ENCODE results near the gene AOX1.
"Not testable (repeated sequence)": the region's sequence is repeated elsewhere in the genome, so short reads cannot be mapped to it uniquely, and the experiment has no call there.

Gene AOX1

DNA sequence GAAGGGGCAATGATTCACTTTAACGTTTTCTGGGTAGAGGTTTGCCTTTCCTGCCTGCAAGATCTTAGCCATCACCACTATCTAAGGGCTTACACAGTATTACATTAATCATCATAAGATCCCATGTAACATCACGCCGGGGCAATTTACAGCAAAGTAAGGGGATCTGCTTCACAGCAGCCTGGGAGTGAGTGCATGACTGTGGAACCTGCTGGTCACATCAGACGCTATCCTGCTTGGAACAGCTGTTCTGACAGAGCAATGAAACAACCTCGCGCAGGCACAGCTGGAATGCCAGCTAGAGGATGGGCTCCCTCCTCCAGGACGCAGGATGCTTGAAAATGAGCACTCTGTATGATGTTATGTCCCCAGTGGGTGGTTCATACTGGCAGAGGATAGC lies 89.0 kb downstream of the AOX1 start:
- H3K4me3 ChIP-seq (ENCODE audit: low read depth, low read length): no peak overlapping the region
- TF ChIP-seq, protein P1, sequence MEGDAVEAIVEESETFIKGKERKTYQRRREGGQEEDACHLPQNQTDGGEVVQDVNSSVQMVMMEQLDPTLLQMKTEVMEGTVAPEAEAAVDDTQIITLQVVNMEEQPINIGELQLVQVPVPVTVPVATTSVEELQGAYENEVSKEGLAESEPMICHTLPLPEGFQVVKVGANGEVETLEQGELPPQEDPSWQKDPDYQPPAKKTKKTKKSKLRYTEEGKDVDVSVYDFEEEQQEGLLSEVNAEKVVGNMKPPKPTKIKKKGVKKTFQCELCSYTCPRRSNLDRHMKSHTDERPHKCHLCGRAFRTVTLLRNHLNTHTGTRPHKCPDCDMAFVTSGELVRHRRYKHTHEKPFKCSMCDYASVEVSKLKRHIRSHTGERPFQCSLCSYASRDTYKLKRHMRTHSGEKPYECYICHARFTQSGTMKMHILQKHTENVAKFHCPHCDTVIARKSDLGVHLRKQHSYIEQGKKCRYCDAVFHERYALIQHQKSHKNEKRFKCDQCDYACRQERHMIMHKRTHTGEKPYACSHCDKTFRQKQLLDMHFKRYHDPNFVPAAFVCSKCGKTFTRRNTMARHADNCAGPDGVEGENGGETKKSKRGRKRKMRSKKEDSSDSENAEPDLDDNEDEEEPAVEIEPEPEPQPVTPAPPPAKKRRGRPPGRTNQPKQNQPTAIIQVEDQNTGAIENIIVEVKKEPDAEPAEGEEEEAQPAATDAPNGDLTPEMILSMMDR (IDR thresholded peaks at IDR 0.05; ENCODE audit: low read depth, low read length): no peak

DNA sequence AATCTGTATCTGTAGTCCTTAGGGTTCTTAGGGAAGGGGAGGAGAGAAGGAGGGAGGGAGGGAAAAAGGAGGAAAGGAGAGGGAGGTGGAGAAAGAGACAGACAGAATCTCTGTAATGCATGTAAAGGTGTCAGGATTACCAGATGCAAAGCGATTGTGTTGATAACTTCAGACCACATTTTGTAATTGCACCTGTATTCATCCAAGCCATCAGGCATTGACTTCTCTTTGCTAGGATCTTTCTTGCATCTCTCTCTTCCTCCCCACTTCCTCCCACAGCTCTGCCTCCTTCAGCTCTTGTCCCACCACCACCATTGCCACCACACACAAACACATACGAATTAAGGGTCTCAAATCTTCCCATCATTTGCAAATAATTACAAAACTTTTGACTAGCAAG lies 91.4 kb downstream of the AOX1 start:
- TF ChIP-seq, protein P1 (IDR thresholded peaks at IDR 0.05; ENCODE audit: low read depth, low read length): no peak
- no peak overlapping the region for H3K4me3 ChIP-seq (ENCODE audit: low read depth, low read length)

DNA sequence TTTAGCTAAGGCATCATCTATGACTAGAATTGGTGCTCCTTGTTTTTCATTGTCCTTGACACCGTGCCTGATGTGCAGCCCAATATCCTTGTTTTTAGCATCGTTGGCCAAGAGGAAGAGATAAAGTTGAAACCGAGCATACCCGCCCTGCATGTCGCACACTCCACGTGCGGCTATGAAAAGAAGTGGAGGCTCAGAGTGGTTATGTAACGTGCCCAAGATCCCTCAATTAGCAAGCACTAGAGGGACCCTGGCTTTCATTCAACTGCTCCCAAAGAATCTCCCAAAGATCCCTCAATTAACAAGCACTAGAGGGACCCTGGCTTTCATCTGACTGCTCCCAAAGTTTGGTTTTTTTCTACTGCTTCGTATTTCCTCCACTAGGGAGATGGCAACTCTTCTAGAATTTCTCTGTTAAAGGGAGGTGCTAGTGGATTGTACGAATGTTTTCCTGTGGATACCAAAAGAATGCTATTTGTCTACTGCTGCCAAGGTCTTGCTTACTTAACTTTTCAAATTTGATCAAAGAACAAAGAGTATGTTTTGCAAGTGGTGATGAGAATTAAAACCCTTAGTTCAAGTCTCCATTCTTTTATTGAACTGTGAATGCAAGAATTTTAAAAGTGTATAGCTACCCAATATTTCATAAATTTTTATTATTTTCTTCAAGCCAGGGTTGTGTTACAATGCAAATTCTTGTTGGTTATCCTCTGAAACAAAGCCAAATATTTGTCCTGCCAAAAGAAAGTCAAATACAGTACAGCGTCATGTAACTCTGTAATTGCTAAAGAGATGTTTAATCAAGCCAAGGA lies 92.1 kb downstream of the AOX1 start:
- no peak overlapping the region for H3K4me3 ChIP-seq (ENCODE audit: low read depth, low read length)
- TF ChIP-seq, protein P1 (IDR thresholded peaks at IDR 0.05; ENCODE audit: low read depth, low read length): no peak

DNA sequence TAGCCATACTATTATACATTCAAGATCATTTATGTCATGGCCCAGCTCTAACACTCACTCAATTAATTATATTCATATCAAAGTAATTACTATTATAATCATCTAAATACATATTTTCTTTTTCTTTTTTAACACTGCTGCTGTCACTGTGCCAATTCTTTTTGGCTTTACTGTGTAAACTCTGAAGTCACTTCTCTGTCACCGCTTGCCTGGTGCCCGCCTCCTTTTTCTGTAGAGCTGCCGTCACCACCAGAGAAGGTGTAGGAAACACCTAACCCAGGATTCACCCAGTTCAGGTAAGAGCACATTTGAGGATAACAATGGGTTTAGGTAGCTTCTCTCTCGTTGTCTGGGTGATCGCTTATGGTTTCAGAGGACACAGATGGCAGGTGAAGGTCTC lies 93.3 kb downstream of the AOX1 start:
- TF ChIP-seq, protein P1 (IDR thresholded peaks at IDR 0.05; ENCODE audit: low read depth, low read length): no peak
- H3K4me3 ChIP-seq (ENCODE audit: low read depth, low read length): no peak overlapping the region

DNA sequence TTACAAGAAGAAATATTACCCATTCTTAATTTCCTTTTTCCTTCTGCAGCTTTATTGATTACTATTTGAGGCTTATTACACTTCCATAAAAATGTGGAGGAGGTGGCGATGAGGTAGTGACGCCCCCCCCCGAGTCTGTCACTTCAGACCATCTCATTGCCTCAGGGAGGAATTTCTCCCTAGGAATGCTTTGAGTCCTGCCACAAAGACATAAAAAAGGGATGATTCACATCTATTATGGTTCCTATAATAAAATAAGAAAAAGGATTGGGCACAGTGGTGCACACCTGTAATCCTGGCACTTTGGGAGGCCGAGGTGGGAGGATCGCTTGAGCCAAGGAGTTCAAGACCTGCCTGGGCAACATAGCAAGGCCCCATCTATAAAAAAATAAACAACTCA lies 93.7 kb downstream of the AOX1 start:
- no peak overlapping the region for H3K4me3 ChIP-seq (ENCODE audit: low read depth, low read length)

DNA sequence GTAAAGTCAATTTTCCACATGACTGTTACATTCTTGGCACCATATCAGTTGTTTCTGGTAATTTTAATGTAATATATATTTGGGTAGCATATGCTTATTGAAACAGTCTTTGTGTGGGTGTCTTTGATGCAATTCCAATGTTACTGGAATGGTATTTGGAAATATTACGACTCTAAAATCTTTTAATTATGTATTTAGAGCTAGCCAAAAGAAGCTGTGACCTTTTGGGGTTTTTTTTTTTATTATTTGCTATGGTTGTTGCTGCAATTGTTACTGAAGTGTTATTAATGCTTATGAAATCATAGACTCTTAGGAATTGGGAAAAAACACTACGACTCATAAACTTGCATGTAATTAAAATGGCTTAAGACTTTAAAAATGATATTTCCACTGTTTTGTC lies 95.9 kb downstream of the AOX1 start:
- no peak overlapping the region for H3K4me3 ChIP-seq (ENCODE audit: low read depth, low read length)
- TF ChIP-seq, protein P1 (IDR thresholded peaks at IDR 0.05; ENCODE audit: low read depth, low read length): no peak

More for the DNA sequence above, 93.7 kb downstream of the AOX1 start:
- TF ChIP-seq, protein P1 (IDR thresholded peaks at IDR 0.05; ENCODE audit: low read depth, low read length): no peak

DNA sequence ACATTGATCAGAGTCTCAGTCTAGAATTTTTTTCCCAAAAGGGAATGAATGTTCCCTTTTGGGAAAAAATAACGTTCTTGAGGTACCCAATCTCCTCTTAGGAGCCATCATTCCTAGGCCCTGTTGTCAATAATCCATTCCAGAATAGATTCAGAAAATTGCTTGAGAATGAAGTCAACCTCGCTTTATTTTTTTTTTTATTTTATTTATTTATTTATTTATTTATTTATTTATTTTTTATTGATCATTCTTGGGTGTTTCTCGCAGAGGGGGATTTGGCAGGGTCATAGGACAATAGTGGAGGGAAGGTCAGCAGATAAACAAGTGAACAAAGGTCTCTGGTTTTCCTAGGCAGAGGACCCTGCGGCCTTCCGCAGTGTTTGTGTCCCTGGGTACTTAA lies 96.6 kb downstream of the AOX1 start:
- not testable (repeated sequence) for H3K4me3 ChIP-seq (ENCODE audit: low read depth, low read length)
